ENCODE measurements around the gene TMEM37.

Gene TMEM37

GRCh38 chr2:119422360-119423107 is 9.1 kb upstream of the TMEM37 start:
- Mint-ChIP-seq H3K4me3 (no peak overlapping the region), H3K36me3 (ENCODE audit: low read depth) (no peaks in the 10 kb centered on the region), H3K4me1 (peaks cover 49% of the 10 kb centered on the region), H3K27ac (peak overlapping the region; percentile 17), H3K27me3 (ENCODE audit: low read depth, poor library complexity) (peaks cover 3% of the 10 kb centered on the region), H3K9me3 (peaks cover 33% of the 10 kb centered on the region)
- DNase-seq = no peak
- no peak for TF ChIP-seq CTCF (IDR thresholded peaks at IDR 0.05)

- H3K27me3 Mint-ChIP-seq (ENCODE audit: low read depth, poor library complexity) = peaks cover 5% of the 10 kb centered on the region
- H3K36me3 Mint-ChIP-seq (ENCODE audit: low read depth) = no peaks in the 10 kb centered on the region
- peak overlapping the region; percentile 17 for H3K27ac Mint-ChIP-seq
- H3K9me3 Mint-ChIP-seq = peaks cover 33% of the 10 kb centered on the region
- TF ChIP-seq CTCF (IDR thresholded peaks at IDR 0.05) = no peak
- DNase-seq = no peak
- H3K4me1 Mint-ChIP-seq = peaks cover 55% of the 10 kb centered on the region
- H3K4me3 Mint-ChIP-seq = no peak overlapping the region
Observed at GRCh38 chr2:119423108-119423444, 8.6 kb upstream of the TMEM37 start.

GRCh38 chr2:119423811-119424210 is 7.8 kb upstream of the TMEM37 start:
- Mint-ChIP-seq H3K36me3 (ENCODE audit: low read depth) (no peaks in the 10 kb centered on the region), H3K4me3 (no peak overlapping the region), H3K4me1 (peaks cover 62% of the 10 kb centered on the region), H3K27me3 (ENCODE audit: low read depth, poor library complexity) (peaks cover 5% of the 10 kb centered on the region), H3K27ac (no peak overlapping the region), H3K9me3 (peaks cover 33% of the 10 kb centered on the region)
- no peak for DNase-seq
- no peak for TF ChIP-seq CTCF (IDR thresholded peaks at IDR 0.05)

- Mint-ChIP-seq H3K4me3 (no peak overlapping the region), H3K27me3 (ENCODE audit: low read depth, poor library complexity) (peaks cover 6% of the 10 kb centered on the region), H3K27ac (peak overlapping the region; percentile 37), H3K36me3 (ENCODE audit: low read depth) (no peaks in the 10 kb centered on the region), H3K9me3 (peaks cover 33% of the 10 kb centered on the region), H3K4me1 (peaks cover 69% of the 10 kb centered on the region)
- TF ChIP-seq CTCF (IDR thresholded peaks at IDR 0.05) = no peak
- no peak for DNase-seq
Observed at GRCh38 chr2:119424284-119425118, 7.2 kb upstream of the TMEM37 start.

GRCh38 chr2:119425119-119425405 is 6.6 kb upstream of the TMEM37 start:
- no peak for DNase-seq
- Mint-ChIP-seq H3K4me1 (peaks cover 69% of the 10 kb centered on the region), H3K36me3 (ENCODE audit: low read depth) (no peaks in the 10 kb centered on the region), H3K27ac (peak overlapping the region; percentile 37), H3K9me3 (peaks cover 28% of the 10 kb centered on the region), H3K27me3 (ENCODE audit: low read depth, poor library complexity) (peaks cover 11% of the 10 kb centered on the region), H3K4me3 (no peak overlapping the region)
- no peak for TF ChIP-seq CTCF (IDR thresholded peaks at IDR 0.05)
